Measurements from ENCODE around the gene BST1.

- TF ChIP-seq, protein P1, sequence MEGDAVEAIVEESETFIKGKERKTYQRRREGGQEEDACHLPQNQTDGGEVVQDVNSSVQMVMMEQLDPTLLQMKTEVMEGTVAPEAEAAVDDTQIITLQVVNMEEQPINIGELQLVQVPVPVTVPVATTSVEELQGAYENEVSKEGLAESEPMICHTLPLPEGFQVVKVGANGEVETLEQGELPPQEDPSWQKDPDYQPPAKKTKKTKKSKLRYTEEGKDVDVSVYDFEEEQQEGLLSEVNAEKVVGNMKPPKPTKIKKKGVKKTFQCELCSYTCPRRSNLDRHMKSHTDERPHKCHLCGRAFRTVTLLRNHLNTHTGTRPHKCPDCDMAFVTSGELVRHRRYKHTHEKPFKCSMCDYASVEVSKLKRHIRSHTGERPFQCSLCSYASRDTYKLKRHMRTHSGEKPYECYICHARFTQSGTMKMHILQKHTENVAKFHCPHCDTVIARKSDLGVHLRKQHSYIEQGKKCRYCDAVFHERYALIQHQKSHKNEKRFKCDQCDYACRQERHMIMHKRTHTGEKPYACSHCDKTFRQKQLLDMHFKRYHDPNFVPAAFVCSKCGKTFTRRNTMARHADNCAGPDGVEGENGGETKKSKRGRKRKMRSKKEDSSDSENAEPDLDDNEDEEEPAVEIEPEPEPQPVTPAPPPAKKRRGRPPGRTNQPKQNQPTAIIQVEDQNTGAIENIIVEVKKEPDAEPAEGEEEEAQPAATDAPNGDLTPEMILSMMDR (IDR thresholded peaks at IDR 0.05): no peak
- no peak for TF ChIP-seq POLR2A (IDR thresholded peaks at IDR 0.05)
Observed at GRCh38 chr4:15668566-15669435, 34.1 kb upstream of the BST1 start.

Measured in body of pancreas (tissue), 4 donors.